Right cardiac atrium (tissue), 5 donors: Measurements from ENCODE around the gene NHLRC1. TPM values are rescaled to one million over a fixed set of nuclear protein-coding genes. Genes with fewer than 3 reads are reported as not detected.
A peak's percentile ranks its signal among the peaks of the same experiment; 100 is the strongest.

ENCODE experiments used
- ATAC-seq, 2 donors: fragments of 200-7000 bp; cut with Tn5 transposase; one replicate each; pipeline versions ENCODE4 v1.8.0 to v1.9.1; 2020; ENCODE audit warnings: moderate library complexity in 2 of 2, mild to moderate bottlenecking in 1 of 2
- DNase-seq, 3 donors: peaks; one replicate each; pipeline ENCODE4 v3.0.0-alpha.2; 2020
- H3K27ac ChIP-seq: one replicate; pipeline ENCODE4 v1.5.1; 2013; ENCODE audit warnings: mild to moderate bottlenecking, low read length, control low read depth, moderate library complexity
- H3K27me3 ChIP-seq: one replicate; pipeline ENCODE4 v1.6.1; 2013; ENCODE audit not compliant: control insufficient read depth, insufficient read depth
- H3K4me1 ChIP-seq: one replicate; pipeline ENCODE4 v1.6.1; 2013; ENCODE audit warnings: low read length; ENCODE audit not compliant: control insufficient read depth, insufficient read depth
- H3K4me3 ChIP-seq: one replicate; pipeline ENCODE4 v1.5.1; 2013; ENCODE audit warnings: low read length, control low read depth
- H3K9me3 ChIP-seq: one replicate; pipeline ENCODE4 v1.6.1; 2013; ENCODE audit warnings: low read length; ENCODE audit not compliant: control insufficient read depth
- WGBS: extraction: QIAGEN DNeasy Blood & Tissue Kit; methylation state at CpG from one replicate; pipeline ENCODE4 v1.1.7; 2013; 5-methylcytosine and 5-hydroxymethylcytosine counted together
- intact Hi-C, 4 donors: fragments of 100-400 bp; cut with DNase I; formaldehyde crosslinking; loops; one replicate each; pipeline versions ENCODE4 v1.11.0 to v1.14.0; 2022 to 2023
- long read RNA-seq, 4 donors: library from polyadenylated mRNA; unstranded; transcript quantifications; one replicate each; pipeline ENCODE4 v2.0.0, GENCODE V29; 2020 to 2021
- polyA plus RNA-seq: library from polyadenylated mRNA; stranded (reverse); fragments of 200-250 nt; gene quantifications from one replicate; pipeline ENCODE4 v1.2.3, GENCODE V29; 2013
- total RNA-seq, 4 donors: library from RNA; stranded (reverse); fragmentation: NEBNext Ultra II Directional; extraction: Animal tissue kit (Norgen Biotek cat#: 25700); gene quantifications; one replicate each; pipeline ENCODE4 v1.2.1, GENCODE V29; 2021
- donor health status: healthy with polysubstance abuse.
- donor health status: DM: no; HTN: yes; CAD: no.
- donor health status: DM: no; HTN: no; CAD: no.
- donor health status: DM: no; HTN: yes; CAD: no; lungs with severe emphysema.
- donor health status: DM: yes; HTN: yes; CAD: no.

NHLRC1 gene
- total RNA-seq (1 to 10 TPM; 1.3 to 3.7 (median 2.7) TPM), polyA plus RNA-seq (2.1 TPM)
- long read RNA-seq, donor 1, transcript NHLRC1-201 (1 exons, 2,248 nt), result major isoform, 8 of 8 reads
- long read RNA-seq, donor 1, partial matches to known transcripts, result 0 of 8 reads
- long read RNA-seq, donor 1, other reads (novel, unspliced or antisense), result 0 of 8 reads
- long read RNA-seq, donor 2, partial matches to known transcripts, result 0 of 2 reads
- long read RNA-seq, donor 2, other reads (novel, unspliced or antisense), result 0 of 2 reads
- long read RNA-seq, donor 3, transcript NHLRC1-201 (1 exons, 2,248 nt), result major isoform, 13 of 13 reads
- long read RNA-seq, donor 3, partial matches to known transcripts, result 0 of 13 reads
- long read RNA-seq, donor 3, other reads (novel, unspliced or antisense), result 0 of 13 reads
- long read RNA-seq, donor 4, transcript NHLRC1-201 (1 exons, 2,248 nt), result major isoform, 9 of 9 reads
- long read RNA-seq, donor 4, partial matches to known transcripts, result 0 of 9 reads
- long read RNA-seq, donor 4, other reads (novel, unspliced or antisense), result 0 of 9 reads

DNA sequence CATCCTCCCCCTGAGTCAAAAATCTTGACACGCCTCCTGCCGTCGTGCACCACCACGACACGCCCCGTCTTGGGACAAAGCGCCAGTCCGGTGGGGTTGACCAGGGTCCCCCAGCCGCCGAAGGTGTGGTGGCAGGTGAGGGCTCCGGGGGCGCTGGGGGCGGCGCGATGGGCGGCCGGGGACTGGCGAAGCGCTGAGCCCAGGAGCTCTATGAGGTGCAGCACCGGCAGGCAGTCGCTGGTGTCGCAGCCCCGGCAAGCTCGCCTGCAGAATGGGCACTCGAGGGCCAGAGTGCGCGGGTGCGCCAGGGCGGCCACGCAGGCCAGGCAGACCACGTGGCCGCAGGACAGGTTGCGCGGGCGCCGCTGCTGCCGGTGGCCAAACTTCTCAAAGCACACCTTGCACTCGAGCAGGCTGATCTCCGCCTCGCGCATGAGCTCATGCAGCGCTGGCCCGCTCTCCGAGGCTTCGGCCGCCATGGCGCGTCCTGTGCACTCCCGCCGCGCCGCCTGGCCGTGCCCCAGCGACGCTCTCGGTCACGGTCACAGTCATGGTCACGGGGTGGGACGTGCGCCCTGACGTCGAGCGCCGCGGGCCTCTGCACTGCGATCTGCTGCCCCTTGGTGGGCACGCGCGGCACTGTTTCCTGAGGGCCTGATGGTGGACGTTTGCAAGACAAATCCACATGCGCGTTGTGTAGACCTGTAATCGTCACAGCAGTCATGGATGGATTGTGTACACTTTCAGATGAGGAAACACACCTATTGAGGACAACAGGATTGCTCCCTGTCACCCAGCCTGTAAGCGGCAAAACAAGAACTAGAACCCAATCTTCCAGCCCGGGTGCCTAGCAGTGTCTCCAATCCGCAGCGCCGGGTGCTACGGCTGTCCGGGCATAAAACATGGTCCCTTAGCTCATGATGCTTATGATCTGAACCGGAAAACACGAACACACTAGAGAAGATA is at the start of gene NHLRC1:
NHLRC1 (minus strand) TSS at position 550 of the 966 bp plus-strand sequence; CDS start at position 479, 71 bp downstream.
- H3K9me3 ChIP-seq, result no peaks in the 10 kb centered on the region
- H3K4me1 ChIP-seq, result no peaks in the 10 kb centered on the region
- H3K4me3 ChIP-seq, result peak within 1 kb of the TSS; percentile 17
- DNase-seq (peak; percentile 93 to 97 (median 96)), ATAC-seq (peak; percentile 99)
- H3K27ac ChIP-seq, result no peak within 1 kb of the TSS
- no peaks in the 10 kb centered on the region for H3K27me3 ChIP-seq
- WGBS, result 14% methylated on average over 82 of the region's 82 CpGs
- intact Hi-C loops, result loop anchor here (5.0 to 10.0 kb wide), 5 partner anchors 128 to 290 kb away; partner anchors contain the start of gene KIF13A (in 2 of the 4)

DNA sequence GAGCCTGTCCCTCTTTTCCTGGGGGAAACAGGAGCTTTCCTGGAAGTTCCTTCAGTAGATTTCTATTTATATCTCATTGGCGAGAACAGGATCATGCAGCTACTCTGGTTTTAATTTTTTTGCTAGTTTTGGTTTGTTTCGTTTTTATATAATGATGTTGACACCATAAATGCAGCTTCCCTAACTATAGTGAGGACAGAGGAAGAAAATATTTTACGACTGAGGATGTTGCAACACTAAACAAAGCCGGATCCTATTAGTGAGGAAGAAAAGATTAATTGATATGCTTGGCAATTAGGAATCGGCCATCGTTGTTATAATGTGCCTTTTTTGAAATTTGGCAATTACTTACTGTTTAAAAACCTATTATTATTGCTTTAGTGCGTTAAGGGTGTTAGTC is 49.4 kb upstream of the NHLRC1 start:
- DNase-seq (no peak), ATAC-seq (no peak)
- Histone ChIP-seq H3K27ac (no peak overlapping the region), H3K9me3 (no peaks in the 10 kb centered on the region), H3K4me1 (no peaks in the 10 kb centered on the region), H3K27me3 (no peaks in the 10 kb centered on the region), H3K4me3 (no peak overlapping the region)
- 78% methylated on average over 7 of the region's 7 CpGs for WGBS
- intact Hi-C loops, result no loop called here

- intact Hi-C loops, result no loop called here
- no peak overlapping the region for H3K4me3 ChIP-seq
- no peak overlapping the region for H3K27ac ChIP-seq
- no peak for DNase-seq
- ATAC-seq, result no peak
- no peaks in the 10 kb centered on the region for H3K9me3 ChIP-seq
- 98% methylated on average over 3 of the region's 3 CpGs for WGBS
- H3K27me3 ChIP-seq, result no peaks in the 10 kb centered on the region
- H3K4me1 ChIP-seq, result no peaks in the 10 kb centered on the region
Observed at GRCh38 chr6:18168264-18168663, 45.8 kb upstream of the NHLRC1 start.

DNA sequence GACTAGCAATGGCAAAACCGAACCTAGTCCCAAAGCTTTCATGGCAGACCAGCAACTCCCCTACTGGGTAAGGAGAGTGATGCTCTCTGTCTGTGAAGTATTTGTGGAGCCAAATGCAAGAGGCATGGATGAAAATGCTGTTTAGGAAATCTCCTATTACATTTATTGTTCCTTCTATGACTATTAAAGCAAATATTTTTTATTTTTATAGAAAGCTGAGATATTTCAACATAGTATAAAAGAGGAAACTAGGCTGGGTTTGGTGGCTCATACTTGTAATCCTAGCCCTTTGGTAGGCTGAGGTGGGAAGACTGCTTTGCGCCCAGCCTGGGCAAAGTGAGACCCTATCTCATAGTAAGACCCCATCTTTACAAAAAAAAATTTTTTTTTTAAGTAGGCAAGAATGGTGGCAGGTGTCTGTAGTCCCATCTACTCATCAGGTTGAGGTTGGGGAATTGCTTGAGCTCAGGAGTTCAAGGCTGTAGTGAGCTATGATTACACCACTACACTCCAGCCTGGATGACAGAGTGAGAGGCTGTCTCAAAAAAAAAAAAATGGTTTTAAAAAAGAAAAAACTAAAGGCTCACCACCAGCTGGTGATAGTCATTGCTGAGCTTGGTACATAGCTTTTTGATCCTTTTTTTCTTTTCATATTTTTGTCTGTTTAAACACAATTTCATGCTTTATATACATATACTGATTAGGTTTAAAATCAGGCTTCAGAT is 44.0 kb upstream of the NHLRC1 start:
- intact Hi-C loops, result no loop called here
- H3K27ac ChIP-seq, result no peak overlapping the region
- no peaks in the 10 kb centered on the region for H3K27me3 ChIP-seq
- DNase-seq (no peak), ATAC-seq (peak in 1 of 2 donors; percentile 51)
- WGBS, result 91% methylated on average over 2 of the region's 2 CpGs
- no peaks in the 10 kb centered on the region for H3K9me3 ChIP-seq
- H3K4me3 ChIP-seq, result no peak overlapping the region
- no peaks in the 10 kb centered on the region for H3K4me1 ChIP-seq

GRCh38 chr6:18165751-18166150 is 43.3 kb upstream of the NHLRC1 start:
- intact Hi-C loops, result no loop called here
- 96% methylated on average over 4 of the region's 4 CpGs for WGBS

GRCh38 chr6:18162401-18162800 is 39.9 kb upstream of the NHLRC1 start:
- DNase-seq (no peak), ATAC-seq (no peak)
- WGBS, result 89% methylated on average over 2 of the region's 2 CpGs
- H3K4me1 ChIP-seq, result no peaks in the 10 kb centered on the region
- H3K27ac ChIP-seq, result no peak overlapping the region
- H3K4me3 ChIP-seq, result no peak overlapping the region
- no peaks in the 10 kb centered on the region for H3K27me3 ChIP-seq
- intact Hi-C loops, result no loop called here
- no peaks in the 10 kb centered on the region for H3K9me3 ChIP-seq

More at GRCh38 chr6:18165751-18166150, 43.3 kb upstream of the NHLRC1 start:
- Histone ChIP-seq H3K4me3 (no peak overlapping the region), H3K27me3 (no peaks in the 10 kb centered on the region), H3K4me1 (no peaks in the 10 kb centered on the region), H3K27ac (no peak overlapping the region), H3K9me3 (no peaks in the 10 kb centered on the region)
- ATAC-seq (no peak), DNase-seq (no peak)

DNA sequence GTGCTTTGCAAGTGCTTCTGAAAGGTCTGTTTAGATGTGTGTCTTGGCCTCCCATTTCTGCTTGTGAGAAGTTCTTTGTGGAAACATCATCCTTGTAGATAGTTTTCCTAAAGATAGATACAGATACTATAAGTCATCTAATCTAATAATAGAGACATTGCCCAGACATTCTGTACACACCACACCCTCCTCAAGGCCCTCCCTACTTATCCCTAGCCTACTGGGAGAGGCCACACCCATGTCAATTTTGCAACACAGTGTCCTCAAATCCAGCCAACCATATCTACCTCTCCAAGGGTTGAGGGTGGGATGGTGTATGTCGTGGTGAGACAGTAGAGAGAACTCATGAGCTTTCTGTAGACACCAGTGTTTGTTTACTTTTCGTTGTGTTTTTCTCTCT is 39.0 kb upstream of the NHLRC1 start:
- DNase-seq, result no peak

GRCh38 chr6:18160911-18161310 is 38.4 kb upstream of the NHLRC1 start:
- ATAC-seq, result no peak
- peaks cover 3% of the 10 kb centered on the region for H3K4me1 ChIP-seq
- intact Hi-C loops, result no loop called here
- WGBS, result 85% methylated on average over 1 of the region's 1 CpG
- no peak overlapping the region for H3K27ac ChIP-seq
- DNase-seq, result no peak
- no peaks in the 10 kb centered on the region for H3K9me3 ChIP-seq
- no peaks in the 10 kb centered on the region for H3K27me3 ChIP-seq
- no peak overlapping the region for H3K4me3 ChIP-seq

More for the DNA sequence above, 39.0 kb upstream of the NHLRC1 start:
- Histone ChIP-seq H3K27ac (no peak overlapping the region), H3K4me1 (no peaks in the 10 kb centered on the region), H3K4me3 (no peak overlapping the region), H3K9me3 (no peaks in the 10 kb centered on the region), H3K27me3 (no peaks in the 10 kb centered on the region)
- intact Hi-C loops, result no loop called here
- ATAC-seq, result no peak
- WGBS, result 84% methylated on average over 2 of the region's 2 CpGs

- 2% methylated on average over 26 of the region's 26 CpGs for WGBS
- Histone ChIP-seq H3K4me3 (peak overlapping the region; percentile 80), H3K27me3 (no peaks in the 10 kb centered on the region), H3K9me3 (no peaks in the 10 kb centered on the region), H3K4me1 (peaks cover 3% of the 10 kb centered on the region), H3K27ac (no peak overlapping the region)
- ATAC-seq (peak; percentile 12), DNase-seq (peak; percentile 33 to 72 (median 68))
- intact Hi-C loops, result no loop called here
Observed at GRCh38 chr6:18155864-18156421, 33.5 kb upstream of the NHLRC1 start.
